ENCODE measurements around the gene VSIG10. TPM values are rescaled to one million over a fixed set of nuclear protein-coding genes. Genes with fewer than 3 reads are reported as not detected.

The VSIG10 gene
- total and polyA plus RNA-seq, 2 of the 13 experiments (the other 11 are each of a cell fraction or from before 2014, with no cell fraction given), result 25.6 to 42.5 TPM

- TF ChIP-seq, protein P1, sequence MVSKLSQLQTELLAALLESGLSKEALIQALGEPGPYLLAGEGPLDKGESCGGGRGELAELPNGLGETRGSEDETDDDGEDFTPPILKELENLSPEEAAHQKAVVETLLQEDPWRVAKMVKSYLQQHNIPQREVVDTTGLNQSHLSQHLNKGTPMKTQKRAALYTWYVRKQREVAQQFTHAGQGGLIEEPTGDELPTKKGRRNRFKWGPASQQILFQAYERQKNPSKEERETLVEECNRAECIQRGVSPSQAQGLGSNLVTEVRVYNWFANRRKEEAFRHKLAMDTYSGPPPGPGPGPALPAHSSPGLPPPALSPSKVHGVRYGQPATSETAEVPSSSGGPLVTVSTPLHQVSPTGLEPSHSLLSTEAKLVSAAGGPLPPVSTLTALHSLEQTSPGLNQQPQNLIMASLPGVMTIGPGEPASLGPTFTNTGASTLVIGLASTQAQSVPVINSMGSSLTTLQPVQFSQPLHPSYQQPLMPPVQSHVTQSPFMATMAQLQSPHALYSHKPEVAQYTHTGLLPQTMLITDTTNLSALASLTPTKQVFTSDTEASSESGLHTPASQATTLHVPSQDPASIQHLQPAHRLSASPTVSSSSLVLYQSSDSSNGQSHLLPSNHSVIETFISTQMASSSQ (IDR thresholded peaks at IDR 0.05; ENCODE audit: low read depth), result no peak
- TF ChIP-seq, protein P1 (CRISPR knock-in tag; IDR thresholded peaks at IDR 0.05; ENCODE audit: borderline replicate concordance), result 0 out of 2 replicates have a peak, but pooled peaks have one; percentile 30
- 0 out of 2 replicates have a peak, but pooled peaks have one; percentile 30 for TF ChIP-seq CHD4 (IDR thresholded peaks at IDR 0.05; ENCODE audit: borderline replicate concordance, low read length)
- TF ChIP-seq, protein P2, sequence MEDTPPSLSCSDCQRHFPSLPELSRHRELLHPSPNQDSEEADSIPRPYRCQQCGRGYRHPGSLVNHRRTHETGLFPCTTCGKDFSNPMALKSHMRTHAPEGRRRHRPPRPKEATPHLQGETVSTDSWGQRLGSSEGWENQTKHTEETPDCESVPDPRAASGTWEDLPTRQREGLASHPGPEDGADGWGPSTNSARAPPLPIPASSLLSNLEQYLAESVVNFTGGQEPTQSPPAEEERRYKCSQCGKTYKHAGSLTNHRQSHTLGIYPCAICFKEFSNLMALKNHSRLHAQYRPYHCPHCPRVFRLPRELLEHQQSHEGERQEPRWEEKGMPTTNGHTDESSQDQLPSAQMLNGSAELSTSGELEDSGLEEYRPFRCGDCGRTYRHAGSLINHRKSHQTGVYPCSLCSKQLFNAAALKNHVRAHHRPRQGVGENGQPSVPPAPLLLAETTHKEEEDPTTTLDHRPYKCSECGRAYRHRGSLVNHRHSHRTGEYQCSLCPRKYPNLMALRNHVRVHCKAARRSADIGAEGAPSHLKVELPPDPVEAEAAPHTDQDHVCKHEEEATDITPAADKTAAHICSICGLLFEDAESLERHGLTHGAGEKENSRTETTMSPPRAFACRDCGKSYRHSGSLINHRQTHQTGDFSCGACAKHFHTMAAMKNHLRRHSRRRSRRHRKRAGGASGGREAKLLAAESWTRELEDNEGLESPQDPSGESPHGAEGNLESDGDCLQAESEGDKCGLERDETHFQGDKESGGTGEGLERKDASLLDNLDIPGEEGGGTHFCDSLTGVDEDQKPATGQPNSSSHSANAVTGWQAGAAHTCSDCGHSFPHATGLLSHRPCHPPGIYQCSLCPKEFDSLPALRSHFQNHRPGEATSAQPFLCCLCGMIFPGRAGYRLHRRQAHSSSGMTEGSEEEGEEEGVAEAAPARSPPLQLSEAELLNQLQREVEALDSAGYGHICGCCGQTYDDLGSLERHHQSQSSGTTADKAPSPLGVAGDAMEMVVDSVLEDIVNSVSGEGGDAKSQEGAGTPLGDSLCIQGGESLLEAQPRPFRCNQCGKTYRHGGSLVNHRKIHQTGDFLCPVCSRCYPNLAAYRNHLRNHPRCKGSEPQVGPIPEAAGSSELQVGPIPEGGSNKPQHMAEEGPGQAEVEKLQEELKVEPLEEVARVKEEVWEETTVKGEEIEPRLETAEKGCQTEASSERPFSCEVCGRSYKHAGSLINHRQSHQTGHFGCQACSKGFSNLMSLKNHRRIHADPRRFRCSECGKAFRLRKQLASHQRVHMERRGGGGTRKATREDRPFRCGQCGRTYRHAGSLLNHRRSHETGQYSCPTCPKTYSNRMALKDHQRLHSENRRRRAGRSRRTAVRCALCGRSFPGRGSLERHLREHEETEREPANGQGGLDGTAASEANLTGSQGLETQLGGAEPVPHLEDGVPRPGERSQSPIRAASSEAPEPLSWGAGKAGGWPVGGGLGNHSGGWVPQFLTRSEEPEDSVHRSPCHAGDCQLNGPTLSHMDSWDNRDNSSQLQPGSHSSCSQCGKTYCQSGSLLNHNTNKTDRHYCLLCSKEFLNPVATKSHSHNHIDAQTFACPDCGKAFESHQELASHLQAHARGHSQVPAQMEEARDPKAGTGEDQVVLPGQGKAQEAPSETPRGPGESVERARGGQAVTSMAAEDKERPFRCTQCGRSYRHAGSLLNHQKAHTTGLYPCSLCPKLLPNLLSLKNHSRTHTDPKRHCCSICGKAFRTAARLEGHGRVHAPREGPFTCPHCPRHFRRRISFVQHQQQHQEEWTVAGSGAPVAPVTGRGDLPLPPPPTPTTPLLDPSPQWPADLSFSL (CRISPR knock-in tag; IDR thresholded peaks at IDR 0.05), result 0 out of 2 replicates have a peak, but pooled peaks have one; percentile 21
- peak; percentile 48; the same call in 1 of the 2 replicates for TF ChIP-seq FOXJ3 (CRISPR knock-in tag; IDR thresholded peaks at IDR 0.05; ENCODE audit: borderline replicate concordance)
- TF ChIP-seq RFX3 (CRISPR knock-in tag; IDR thresholded peaks at IDR 0.05), result no peak
- TF ChIP-seq ZNF567 (CRISPR knock-in tag; IDR thresholded peaks at IDR 0.05; ENCODE audit: borderline replicate concordance), result no peak
- TF ChIP-seq ZNF253 (CRISPR knock-in tag; IDR thresholded peaks at IDR 0.05; ENCODE audit: borderline replicate concordance), result no peak
- no peak for TF ChIP-seq GABPB1 (CRISPR knock-in tag; IDR thresholded peaks at IDR 0.05)
- no peak for TF ChIP-seq RCOR2 (CRISPR knock-in tag; IDR thresholded peaks at IDR 0.05)
- 0 out of 2 replicates have a peak, but pooled peaks have one; percentile 19 for TF ChIP-seq ZSCAN20 (CRISPR knock-in tag; IDR thresholded peaks at IDR 0.05; ENCODE audit: borderline replicate concordance)
- peak; percentile 89 for TF ChIP-seq CEBPB (IDR thresholded peaks at IDR 0.05; ENCODE audit: borderline replicate concordance, low read depth, low read length)
- TF ChIP-seq NCOA5 (CRISPR knock-in tag; IDR thresholded peaks at IDR 0.05), result no peak
- no peak for TF ChIP-seq TBL1XR1 (IDR thresholded peaks at IDR 0.05; ENCODE audit: borderline replicate concordance, low read length, partially characterized antibody)
- peak; percentile 58 for TF ChIP-seq ASH2L (IDR thresholded peaks at IDR 0.05; ENCODE audit: insufficient read length, low read depth, low read length)
- 0 out of 2 replicates have a peak, but pooled peaks have one; percentile 22 for TF ChIP-seq NCOA2 (CRISPR knock-in tag; IDR thresholded peaks at IDR 0.05)
- peak; percentile 64 for TF ChIP-seq HNF4G (IDR thresholded peaks at IDR 0.05; ENCODE audit: borderline replicate concordance, low read depth, low read length)
- no peak for TF ChIP-seq HNF4G (CRISPR knock-in tag; IDR thresholded peaks at IDR 0.05; ENCODE audit: borderline replicate concordance, low read depth)
- TF ChIP-seq TCF7 (IDR thresholded peaks at IDR 0.05; ENCODE audit: low read depth), result no peak
Measured at GRCh38 chr12:118063576-118064391, 40.0 kb downstream of the VSIG10 start (continued).
